AG04449 (cell line): ENCODE measurements around the gene ARHGAP45.

Experiments used
- CTCF ChIA-PET: fragments of 350-600 bp; formaldehyde crosslinking; extraction: SDS; loops from one replicate; lab custom pipeline; 2021; ENCODE audit warnings: antibody characterized with exemption; lab: Yijun Ruan, JAX
- POLR2A ChIA-PET: fragments of 400-600, 350-600 bp; formaldehyde crosslinking; extraction: SDS; loops from one replicate; lab custom pipeline; 2020; ENCODE audit warnings: antibody characterized with exemption, inconsistent platforms; lab: Yijun Ruan, JAX
- DNase-seq: peaks from one replicate; pipeline ENCODE4 v3.0.0-alpha.2; 2010; ENCODE audit warnings: low read depth, low spot score
- H3K4me3 ChIP-seq: 2 replicates; pipeline ENCODE4 v1.5.1; 2011; ENCODE audit warnings: low read depth, mild to moderate bottlenecking, control low read depth, low read length
- CTCF ChIP-seq: IDR thresholded peaks from one replicate; pipeline ENCODE4 v1.5.1; 2011; ENCODE audit warnings: mild to moderate bottlenecking, moderate library complexity, low read length, control low read depth, inconsistent platforms; ENCODE audit not compliant: insufficient read depth; ENCODE audit errors: missing control alignments

Gene ARHGAP45

GRCh38 chr19:1107661-1108261 is 40.8 kb downstream of the ARHGAP45 start:
- ChIA-PET POLR2A (no interaction called here), CTCF (interaction anchor here (2.4 kb wide), 1 partner anchor 87 kb away, joined by 10 read pairs; no protein-coding TSS in a partner anchor)
- DNase-seq = no peak
- H3K4me3 ChIP-seq = no peak overlapping the region
- TF ChIP-seq CTCF = no peak

- no peak for DNase-seq
- H3K4me3 ChIP-seq = no peak overlapping the region
- no peak for TF ChIP-seq CTCF
- CTCF ChIA-PET = interaction anchor here (2.4 kb wide), 1 partner anchor 86 kb away, joined by 10 read pairs; no protein-coding TSS in a partner anchor
- POLR2A ChIA-PET = no interaction called here
Measured at GRCh38 chr19:1108291-1109031, 41.5 kb downstream of the ARHGAP45 start.

- TF ChIP-seq CTCF = no peak
- CTCF ChIA-PET = interaction anchor here (2.4 kb wide), 1 partner anchor 85 kb away, joined by 10 read pairs; no protein-coding TSS in a partner anchor
- no peak overlapping the region for H3K4me3 ChIP-seq
- DNase-seq = no peak
- POLR2A ChIA-PET = no interaction called here
Measured at GRCh38 chr19:1109032-1109551, 42.1 kb downstream of the ARHGAP45 start.

- no peak for TF ChIP-seq CTCF
- H3K4me3 ChIP-seq = no peak overlapping the region
- CTCF ChIA-PET = interaction anchor here (2.4 kb wide), 1 partner anchor 84 kb away, joined by 10 read pairs; no protein-coding TSS in a partner anchor
- DNase-seq = no peak
- POLR2A ChIA-PET = no interaction called here
Measured at GRCh38 chr19:1109697-1110671, 43.0 kb downstream of the ARHGAP45 start.

GRCh38 chr19:1110809-1111640 is 44.1 kb downstream of the ARHGAP45 start:
- CTCF ChIA-PET = interaction anchor here (1.2 to 6.0 kb wide), 4 partner anchors 15 to 89 kb away, joined by 4 to 97 read pairs (median 22); no protein-coding TSS in a partner anchor
- DNase-seq = no peak
- POLR2A ChIA-PET = interaction anchor here (0.5 to 1.4 kb wide), 3 partner anchors 11 to 134 kb away, joined by 3 to 5 read pairs (median 4); no protein-coding TSS in a partner anchor
- no peak overlapping the region for H3K4me3 ChIP-seq
- no peak for TF ChIP-seq CTCF
